ENCODE data around the gene LRRC14B. TPM values are rescaled to one million over a fixed set of nuclear protein-coding genes. Genes with fewer than 3 reads are reported as not detected.

LRRC14B gene
- total RNA-seq, 1 experiment from 2014 or later, result not detected

DNA sequence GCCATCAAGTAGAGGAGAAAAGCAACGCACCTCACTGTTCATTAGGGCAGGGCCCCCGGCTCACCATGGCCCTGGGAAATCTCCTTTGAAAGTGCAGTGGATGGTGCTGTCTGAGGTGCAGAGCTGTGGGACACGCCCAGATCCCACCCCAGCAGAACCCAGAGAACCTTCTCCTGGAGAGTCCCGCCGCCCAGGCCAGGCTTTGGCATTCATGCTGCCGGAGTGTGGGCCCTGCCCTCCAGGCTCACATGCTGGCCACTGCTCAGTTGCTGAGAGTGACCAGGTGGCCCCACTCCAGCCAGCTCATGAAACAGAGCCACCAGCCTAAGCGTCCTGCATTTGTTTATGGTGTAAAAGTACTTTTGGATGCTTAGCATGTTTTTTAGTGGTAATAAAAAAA lies 23.8 kb upstream of the LRRC14B start:
- no TSS peak for BruUV-seq (replicated peaks)
- H3K4me1 Mint-ChIP-seq (ENCODE audit: low read depth, unreplicated experiment), result no peaks in the 10 kb centered on the region
- DNase-seq, result no peak

DNA sequence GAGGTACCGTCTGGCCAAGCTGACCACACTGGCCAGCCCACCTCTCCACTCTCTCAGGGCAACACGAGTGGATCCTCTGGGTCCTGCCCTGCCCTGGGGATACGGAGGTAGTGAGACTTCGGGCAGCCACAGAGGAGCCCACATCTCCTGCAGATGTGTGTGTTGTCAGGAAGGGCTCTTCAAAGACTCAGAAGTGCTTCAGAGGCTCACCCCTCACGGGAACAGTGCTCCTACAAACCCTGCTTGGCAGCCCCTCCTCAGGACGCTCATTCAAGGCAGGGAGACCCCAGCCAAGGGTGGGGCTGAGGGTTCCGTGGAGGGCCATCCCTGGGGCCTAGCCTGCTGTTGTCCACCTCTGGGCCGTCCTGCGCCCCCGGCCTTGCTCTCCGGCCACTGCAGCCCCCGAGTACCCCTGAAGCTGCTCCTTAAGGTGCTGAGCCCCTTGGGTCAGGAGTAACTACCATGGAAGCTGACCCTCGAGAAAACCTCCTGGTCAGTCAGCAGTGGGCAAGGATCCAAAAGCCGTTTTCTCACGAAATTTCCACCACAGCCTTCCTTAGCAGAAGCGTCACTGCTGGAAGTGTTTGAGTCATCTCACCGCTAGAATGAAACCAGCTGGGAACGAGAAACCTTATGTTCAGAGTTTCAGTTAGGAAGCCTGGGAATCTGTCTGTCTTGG lies 23.2 kb upstream of the LRRC14B start:
- BruUV-seq (replicated peaks), result no TSS peak
- DNase-seq, result no peak
- peaks cover 9% of the 10 kb centered on the region for H3K36me3 Mint-ChIP-seq (ENCODE audit: insufficient read depth, unreplicated experiment)
- TF ChIP-seq, protein P1, sequence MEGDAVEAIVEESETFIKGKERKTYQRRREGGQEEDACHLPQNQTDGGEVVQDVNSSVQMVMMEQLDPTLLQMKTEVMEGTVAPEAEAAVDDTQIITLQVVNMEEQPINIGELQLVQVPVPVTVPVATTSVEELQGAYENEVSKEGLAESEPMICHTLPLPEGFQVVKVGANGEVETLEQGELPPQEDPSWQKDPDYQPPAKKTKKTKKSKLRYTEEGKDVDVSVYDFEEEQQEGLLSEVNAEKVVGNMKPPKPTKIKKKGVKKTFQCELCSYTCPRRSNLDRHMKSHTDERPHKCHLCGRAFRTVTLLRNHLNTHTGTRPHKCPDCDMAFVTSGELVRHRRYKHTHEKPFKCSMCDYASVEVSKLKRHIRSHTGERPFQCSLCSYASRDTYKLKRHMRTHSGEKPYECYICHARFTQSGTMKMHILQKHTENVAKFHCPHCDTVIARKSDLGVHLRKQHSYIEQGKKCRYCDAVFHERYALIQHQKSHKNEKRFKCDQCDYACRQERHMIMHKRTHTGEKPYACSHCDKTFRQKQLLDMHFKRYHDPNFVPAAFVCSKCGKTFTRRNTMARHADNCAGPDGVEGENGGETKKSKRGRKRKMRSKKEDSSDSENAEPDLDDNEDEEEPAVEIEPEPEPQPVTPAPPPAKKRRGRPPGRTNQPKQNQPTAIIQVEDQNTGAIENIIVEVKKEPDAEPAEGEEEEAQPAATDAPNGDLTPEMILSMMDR (IDR thresholded peaks at IDR 0.05; ENCODE audit: unreplicated experiment), result no peak
- intact Hi-C loops (cut with micrococcal nuclease; ENCODE audit: unreplicated experiment), result no loop called here
- no peaks in the 10 kb centered on the region for H3K4me1 Mint-ChIP-seq (ENCODE audit: low read depth, unreplicated experiment)
- no peak overlapping the region for H3K27ac Mint-ChIP-seq (ENCODE audit: unreplicated experiment)
- no peaks in the 10 kb centered on the region for H3K9me3 Mint-ChIP-seq (ENCODE audit: low read depth, unreplicated experiment)
- CTCF ChIA-PET, result no interaction called here
- no peak overlapping the region for H3K4me3 Mint-ChIP-seq (ENCODE audit: low read depth, unreplicated experiment)
- peaks cover 8% of the 10 kb centered on the region for H3K27me3 Mint-ChIP-seq (ENCODE audit: unreplicated experiment)

More for the DNA sequence above, 23.8 kb upstream of the LRRC14B start:
- H3K36me3 Mint-ChIP-seq (ENCODE audit: insufficient read depth, unreplicated experiment), result peaks cover 9% of the 10 kb centered on the region
- H3K9me3 Mint-ChIP-seq (ENCODE audit: low read depth, unreplicated experiment), result no peaks in the 10 kb centered on the region
- peaks cover 2% of the 10 kb centered on the region for H3K27me3 Mint-ChIP-seq (ENCODE audit: unreplicated experiment)
- no peak overlapping the region for H3K27ac Mint-ChIP-seq (ENCODE audit: unreplicated experiment)
- intact Hi-C loops (cut with micrococcal nuclease; ENCODE audit: unreplicated experiment), result no loop called here
- H3K4me3 Mint-ChIP-seq (ENCODE audit: low read depth, unreplicated experiment), result no peak overlapping the region
- TF ChIP-seq, protein P1 (IDR thresholded peaks at IDR 0.05; ENCODE audit: unreplicated experiment), result no peak
- CTCF ChIA-PET, result no interaction called here

DNA sequence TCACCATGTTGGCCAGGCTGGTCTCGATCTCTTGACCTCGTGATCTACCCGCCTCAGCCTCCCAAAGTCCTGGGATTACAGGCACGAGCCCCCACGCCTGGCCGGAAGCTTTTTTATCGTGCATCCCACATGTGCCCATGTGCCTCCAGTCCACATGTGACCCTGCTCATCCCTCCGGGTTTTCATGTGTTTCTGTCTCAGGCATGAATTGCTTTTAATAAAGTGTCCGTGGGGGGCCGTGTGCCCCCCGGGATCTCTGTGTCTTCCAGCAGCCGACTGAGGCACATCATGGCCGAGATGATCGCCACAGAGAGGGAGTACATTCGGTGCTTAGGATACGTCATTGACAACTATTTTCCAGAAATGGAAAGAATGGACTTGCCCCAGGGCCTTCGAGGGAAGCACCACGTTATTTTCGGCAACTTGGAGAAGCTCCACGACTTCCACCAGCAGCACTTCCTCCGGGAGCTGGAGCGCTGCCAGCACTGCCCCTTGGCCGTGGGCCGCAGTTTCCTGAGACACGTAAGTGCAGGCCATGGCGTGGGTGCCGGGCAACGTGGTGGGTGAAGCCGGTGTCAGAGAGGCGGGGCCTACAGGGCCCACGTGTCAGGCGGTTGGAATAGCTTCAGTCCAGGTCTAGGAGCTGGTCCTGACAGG lies 22.1 kb upstream of the LRRC14B start:
- Mint-ChIP-seq H3K36me3 (ENCODE audit: insufficient read depth, unreplicated experiment) (peaks cover 9% of the 10 kb centered on the region), H3K27ac (ENCODE audit: unreplicated experiment) (no peak overlapping the region), H3K9me3 (ENCODE audit: low read depth, unreplicated experiment) (no peaks in the 10 kb centered on the region), H3K4me1 (ENCODE audit: low read depth, unreplicated experiment) (no peaks in the 10 kb centered on the region), H3K27me3 (ENCODE audit: unreplicated experiment) (peaks cover 18% of the 10 kb centered on the region), H3K4me3 (ENCODE audit: low read depth, unreplicated experiment) (no peak overlapping the region)
- CTCF ChIA-PET, result no interaction called here
- no peak for DNase-seq
- TF ChIP-seq, protein P1 (IDR thresholded peaks at IDR 0.05; ENCODE audit: unreplicated experiment), result no peak
- intact Hi-C loops (cut with micrococcal nuclease; ENCODE audit: unreplicated experiment), result no loop called here
- no TSS peak for BruUV-seq (replicated peaks)

DNA sequence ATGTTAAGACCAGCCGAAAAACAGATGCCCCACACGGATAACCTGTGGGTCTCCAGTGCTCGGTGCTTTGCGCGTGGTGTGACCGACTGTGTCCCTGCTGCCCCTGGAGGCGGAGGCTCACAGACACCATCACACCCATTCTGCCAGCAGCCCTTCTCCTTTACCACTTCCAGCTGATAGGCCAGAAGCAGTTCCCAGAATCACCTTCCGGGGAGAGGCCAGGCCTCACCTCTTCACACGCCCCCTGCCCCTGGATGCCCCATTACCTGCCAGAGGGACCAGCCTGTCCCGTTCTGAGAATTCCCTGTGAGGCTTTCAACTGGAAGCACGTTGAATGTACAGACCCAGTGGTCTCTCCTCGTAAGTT lies 21.6 kb upstream of the LRRC14B start:
- Mint-ChIP-seq H3K36me3 (ENCODE audit: insufficient read depth, unreplicated experiment) (peaks cover 9% of the 10 kb centered on the region), H3K4me1 (ENCODE audit: low read depth, unreplicated experiment) (no peaks in the 10 kb centered on the region), H3K4me3 (ENCODE audit: low read depth, unreplicated experiment) (no peak overlapping the region), H3K27me3 (ENCODE audit: unreplicated experiment) (peaks cover 24% of the 10 kb centered on the region), H3K27ac (ENCODE audit: unreplicated experiment) (no peak overlapping the region), H3K9me3 (ENCODE audit: low read depth, unreplicated experiment) (no peaks in the 10 kb centered on the region)
- TF ChIP-seq, protein P1 (IDR thresholded peaks at IDR 0.05; ENCODE audit: unreplicated experiment), result no peak
- CTCF ChIA-PET, result no interaction called here
- intact Hi-C loops (cut with micrococcal nuclease; ENCODE audit: unreplicated experiment), result no loop called here
- BruUV-seq (replicated peaks), result no TSS peak
- DNase-seq, result no peak
